Tibial artery (tissue), 4 donors: ENCODE measurements around the gene COL5A2.

Source experiments
- DNase-seq, 2 donors: peaks; one replicate each; pipeline ENCODE4 v3.0.0-alpha.2; 2019
- H3K27ac ChIP-seq, 2 donors: fragments of 200-600 bp; sonication (generic) in 1 of 2; 1 replicate in 1 of 2; 2 replicates in 1 of 2; pipeline ENCODE4 v1.5.1; 2018 to 2019; ENCODE audit warnings: mild to moderate bottlenecking in 1 of 2
- H3K27me3 ChIP-seq, 2 donors: fragments of 200-600 bp; sonication (generic) in 1 of 2; one replicate each; pipeline versions ENCODE4 v1.5.1 to v1.6.0; 2016 to 2019
- H3K36me3 ChIP-seq, 3 donors: fragments of 200-600 bp; sonication (generic) in 2 of 3; one replicate each; pipeline ENCODE4 v1.5.1; 2016 to 2019; ENCODE audit warnings: mild to moderate bottlenecking in 2 of 3
- H3K4me1 ChIP-seq, 4 donors: fragments of 200-600 bp; sonication (generic) in 2 of 4; 1 replicate in 3 of 4; 2 replicates in 1 of 4; pipeline ENCODE4 v1.5.1; 2016 to 2019
- H3K4me3 ChIP-seq, 2 donors: fragments of 200-600 bp; sonication (generic) in 1 of 2; 1 replicate in 1 of 2; 2 replicates in 1 of 2; pipeline ENCODE4 v1.5.1; 2018 to 2019; ENCODE audit warnings: mild to moderate bottlenecking in 2 of 2
- H3K9me3 ChIP-seq, 3 donors: fragments of 200-600 bp; sonication (generic) in 1 of 3; one replicate each; pipeline ENCODE4 v1.5.1; 2016 to 2019
- CTCF ChIP-seq, 2 experiments: fragments of 200-600 bp in 1 of 2; fragments of 450-650 bp in 1 of 2; IDR thresholded peaks; one replicate each; pipeline ENCODE4 v1.5.1; 2017 to 2019; ENCODE audit warnings: antibody characterized with exemption in 2 of 2, mild to moderate bottlenecking in 1 of 2, moderate library complexity in 1 of 2
- intact Hi-C: fragments of 100-400 bp; cut with DNase I; formaldehyde crosslinking; loops from one replicate; pipeline ENCODE4 v1.15.0; 2023; ENCODE audit warnings: low total_unique reads

The COL5A2 gene

GRCh38 chr2:189129971-189130370 is 49.6 kb downstream of the COL5A2 start:
- TF ChIP-seq CTCF (IDR thresholded peaks at IDR 0.05): no peak
- Histone ChIP-seq H3K4me3 (no peak overlapping the region), H3K27me3 (no peaks in the 10 kb centered on the region), H3K27ac (peak overlapping the region; percentile 31 to 40), H3K36me3 (no peaks in the 10 kb centered on the region), H3K4me1 (peaks cover 0 to 69% (median 2%) of the 10 kb centered on the region in 4 donors), H3K9me3 (no peaks in the 10 kb centered on the region)
- intact Hi-C loops: no loop called here
- DNase-seq: no peak

GRCh38 chr2:189128970-189129369 is 50.6 kb downstream of the COL5A2 start:
- H3K36me3 ChIP-seq: no peaks in the 10 kb centered on the region
- intact Hi-C loops: no loop called here
- TF ChIP-seq CTCF (IDR thresholded peaks at IDR 0.05): no peak
- peaks cover 0 to 69% (median 0%) of the 10 kb centered on the region in 4 donors for H3K4me1 ChIP-seq
- peak overlapping the region; percentile 31 to 38 for H3K27ac ChIP-seq
- H3K9me3 ChIP-seq: no peaks in the 10 kb centered on the region
- no peak overlapping the region for H3K4me3 ChIP-seq
- H3K27me3 ChIP-seq: no peaks in the 10 kb centered on the region
- no peak for DNase-seq

GRCh38 chr2:189127756-189128155 is 51.8 kb downstream of the COL5A2 start:
- Histone ChIP-seq H3K27ac (no peak overlapping the region), H3K4me3 (no peak overlapping the region), H3K4me1 (peaks cover 0 to 69% (median 0%) of the 10 kb centered on the region in 4 donors), H3K9me3 (no peaks in the 10 kb centered on the region), H3K27me3 (no peaks in the 10 kb centered on the region), H3K36me3 (no peaks in the 10 kb centered on the region)
- TF ChIP-seq CTCF (IDR thresholded peaks at IDR 0.05): no peak
- no peak for DNase-seq
- intact Hi-C loops: no loop called here

GRCh38 chr2:189125195-189125594 is 54.4 kb downstream of the COL5A2 start:
- H3K4me3 ChIP-seq: no peak overlapping the region
- DNase-seq: no peak
- intact Hi-C loops: no loop called here
- H3K9me3 ChIP-seq: no peaks in the 10 kb centered on the region
- no peaks in the 10 kb centered on the region for H3K27me3 ChIP-seq
- no peak overlapping the region for H3K27ac ChIP-seq
- no peak for TF ChIP-seq CTCF (IDR thresholded peaks at IDR 0.05)
- no peaks in the 10 kb centered on the region for H3K36me3 ChIP-seq
- peaks cover 0 to 50% (median 0%) of the 10 kb centered on the region in 4 donors for H3K4me1 ChIP-seq

GRCh38 chr2:189124175-189124574 is 55.4 kb downstream of the COL5A2 start:
- H3K9me3 ChIP-seq: no peaks in the 10 kb centered on the region
- no peak overlapping the region for H3K27ac ChIP-seq
- no peaks in the 10 kb centered on the region for H3K36me3 ChIP-seq
- H3K4me1 ChIP-seq: peaks cover 0 to 47% (median 0%) of the 10 kb centered on the region in 4 donors
- intact Hi-C loops: no loop called here
- no peak for TF ChIP-seq CTCF (IDR thresholded peaks at IDR 0.05)
- no peak for DNase-seq
- H3K27me3 ChIP-seq: no peaks in the 10 kb centered on the region
- H3K4me3 ChIP-seq: no peak overlapping the region

- Histone ChIP-seq H3K4me3 (no peak overlapping the region), H3K9me3 (no peaks in the 10 kb centered on the region), H3K27me3 (no peaks in the 10 kb centered on the region), H3K4me1 (peaks cover 0 to 63% (median 14%) of the 10 kb centered on the region in 4 donors), H3K36me3 (no peaks in the 10 kb centered on the region), H3K27ac (no peak overlapping the region)
- no peak for TF ChIP-seq CTCF (IDR thresholded peaks at IDR 0.05)
- intact Hi-C loops: loop anchor here (10.0 kb wide), 2 partner anchors 166 to 226 kb away; no protein-coding TSS in a partner anchor
- DNase-seq: no peak
Measured at GRCh38 chr2:189118386-189118785, 61.2 kb downstream of the COL5A2 start.
